Heart left ventricle (tissue), 16 donors: Measurements from ENCODE around the gene CLEC6A. TPM values are rescaled to one million over a fixed set of nuclear protein-coding genes. Genes with fewer than 3 reads are reported as not detected.

Experiments
- ATAC-seq, 4 donors: fragments of 200-7000 bp; cut with Tn5 transposase; one replicate each; pipeline ENCODE4 v1.9.1; 2020 to 2022; ENCODE audit warnings: moderate library complexity in 4 of 4, mild to moderate bottlenecking in 3 of 4, moderate number of reproducible peaks in 1 of 4
- DNase-seq, 5 donors: peaks; one replicate each; pipeline ENCODE4 v3.0.0-alpha.2; 2020
- H3K27ac ChIP-seq, 12 donors: fragments of 200-600 bp; sonication (generic) in 4 of 12; one replicate each; pipeline versions ENCODE4 v1.5.0 to v1.8.0; 2016 to 2022; ENCODE audit warnings: mild to moderate bottlenecking in 2 of 12
- H3K27me3 ChIP-seq, 9 donors: fragments of 200-600 bp; sonication (generic) in 2 of 9; one replicate each; pipeline versions ENCODE4 v1.5.1 to v1.8.0; 2016 to 2022; ENCODE audit warnings: mild to moderate bottlenecking in 3 of 9
- H3K36me3 ChIP-seq, 9 donors: fragments of 200-600 bp; sonication (generic) in 2 of 9; one replicate each; pipeline versions ENCODE4 v1.5.0 to v1.8.0; 2018 to 2022; ENCODE audit warnings: mild to moderate bottlenecking in 2 of 9
- H3K4me1 ChIP-seq, 12 donors: fragments of 200-600 bp; sonication (generic) in 4 of 12; one replicate each; pipeline versions ENCODE4 v1.5.0 to v1.8.0; 2016 to 2022; ENCODE audit warnings: mild to moderate bottlenecking in 3 of 12
- H3K4me3 ChIP-seq, 12 donors: fragments of 200-600 bp; sonication (generic) in 4 of 12; one replicate each; pipeline versions ENCODE4 v1.5.0 to v1.8.0; 2017 to 2022; ENCODE audit warnings: mild to moderate bottlenecking in 9 of 12, moderate library complexity in 4 of 12
- H3K9me3 ChIP-seq, 12 donors: fragments of 200-600 bp; sonication (generic) in 4 of 12; one replicate each; pipeline versions ENCODE4 v1.5.0 to v1.8.0; 2016 to 2022; ENCODE audit warnings: mild to moderate bottlenecking in 1 of 12
- POLR2A ChIP-seq, 2 donors: fragments of 450-650 bp; IDR thresholded peaks; one replicate each; pipeline ENCODE4 v1.6.1; 2017; ENCODE audit warnings: antibody characterized with exemption in 2 of 2, mild to moderate bottlenecking in 2 of 2, moderate library complexity in 2 of 2
- WGBS, 4 donors: extraction: QIAGEN DNeasy Blood & Tissue Kit in 2 of 4; methylation state at CpG; one replicate each; pipeline versions ENCODE4 v1.1.5 to v1.1.7; 2013 to 2018; 5-methylcytosine and 5-hydroxymethylcytosine counted together
- intact Hi-C, 10 donors: fragments of 100-400 bp; cut with DNase I; formaldehyde crosslinking; loops; one replicate each; pipeline versions ENCODE4 v1.11.1 to v1.14.2; 2022
- polyA plus RNA-seq, 2 donors: library from polyadenylated mRNA; stranded (reverse); fragments of 200-250 nt; gene quantifications; one replicate each; pipeline ENCODE4 v1.2.3, GENCODE V29; 2013
- total RNA-seq, 9 donors: library from RNA; depleted of rRNA in 2 of 9; stranded (reverse); fragments of >200 nt in 2 of 9; fragmentation: NEBNext Ultra II Directional in 3 of 9; extraction: Animal tissue kit (Norgen Biotek cat#: 25700) in 3 of 9; gene quantifications; one replicate each; pipeline versions ENCODE4 v1.1.0 to v1.2.4, GENCODE V29; 2016 to 2023
- TF ChIP-seq, protein P1 (sequence below), 12 donors: fragments of 200-600 bp; sonication (generic) in 4 of 12; IDR thresholded peaks; one replicate each; pipeline versions ENCODE4 v1.5.0 to v1.8.0; 2018 to 2022; ENCODE audit warnings: antibody characterized with exemption in 12 of 12, mild to moderate bottlenecking in 5 of 12
- donor health status: ischemic (EF 13 %, LVEDD 7.1; RV severe dilation, severe dysfunction).
- donor health status: healthy with polysubstance abuse.
- donor health status: DM: no; HTN: yes; CAD: no.
- donor health status: DM: no; HTN: no; CAD: no.
- donor health status: ischemic (EF 25% LVEDD 6.9; RV normal size, moderate dysfunction).
- donor health status: ischemic (EF 25% LVEDD 5.7; RV mildly dilated, moderate dysfunction).
- donor health status: healthy.
- donor health status: DM: yes; HTN: yes; CAD: no.
- donor health status: ischemic (EF 35%, LVEDD 5.7; RV mildly dilated, moderate dysfunction).
- donor health status: nonischemic (EF 11% LVEDD 7.7; RV severe dilation, severe dysfunction).
- donor health status: DM: yes; HTN: yes; CAD: no.
- donor health status: PGD.
- donor health status: ischemic (EF 29% LVEDD 5.4; RV normal size, mild dysfunction).
- donor health status: nonischemic (EF 23%, LVEDD 6.1; RV moderate dilation, normal function).

The CLEC6A gene
- total and polyA plus RNA-seq, 11 donors: not detected

GRCh38 chr12:8508223-8508622 lies 52.5 kb downstream of the CLEC6A start:
- no peaks in the 10 kb centered on the region for H3K36me3 ChIP-seq
- H3K27ac ChIP-seq: no peak overlapping the region
- no peaks in the 10 kb centered on the region for H3K9me3 ChIP-seq
- H3K4me1 ChIP-seq: no peaks in the 10 kb centered on the region
- peaks cover 0 to 12% (median 0%) of the 10 kb centered on the region in 9 donors for H3K27me3 ChIP-seq
- TF ChIP-seq, protein P1, sequence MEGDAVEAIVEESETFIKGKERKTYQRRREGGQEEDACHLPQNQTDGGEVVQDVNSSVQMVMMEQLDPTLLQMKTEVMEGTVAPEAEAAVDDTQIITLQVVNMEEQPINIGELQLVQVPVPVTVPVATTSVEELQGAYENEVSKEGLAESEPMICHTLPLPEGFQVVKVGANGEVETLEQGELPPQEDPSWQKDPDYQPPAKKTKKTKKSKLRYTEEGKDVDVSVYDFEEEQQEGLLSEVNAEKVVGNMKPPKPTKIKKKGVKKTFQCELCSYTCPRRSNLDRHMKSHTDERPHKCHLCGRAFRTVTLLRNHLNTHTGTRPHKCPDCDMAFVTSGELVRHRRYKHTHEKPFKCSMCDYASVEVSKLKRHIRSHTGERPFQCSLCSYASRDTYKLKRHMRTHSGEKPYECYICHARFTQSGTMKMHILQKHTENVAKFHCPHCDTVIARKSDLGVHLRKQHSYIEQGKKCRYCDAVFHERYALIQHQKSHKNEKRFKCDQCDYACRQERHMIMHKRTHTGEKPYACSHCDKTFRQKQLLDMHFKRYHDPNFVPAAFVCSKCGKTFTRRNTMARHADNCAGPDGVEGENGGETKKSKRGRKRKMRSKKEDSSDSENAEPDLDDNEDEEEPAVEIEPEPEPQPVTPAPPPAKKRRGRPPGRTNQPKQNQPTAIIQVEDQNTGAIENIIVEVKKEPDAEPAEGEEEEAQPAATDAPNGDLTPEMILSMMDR (IDR thresholded peaks at IDR 0.05): no peak
- no peak for TF ChIP-seq POLR2A (IDR thresholded peaks at IDR 0.05)
- DNase-seq: no peak
- no peak overlapping the region for H3K4me3 ChIP-seq
- WGBS, 4 donors: 38 to 73% (median 70%) methylated on average over 1 to 3 of the region's 3 CpGs
- intact Hi-C loops: no loop called here
- ATAC-seq: no peak

GRCh38 chr12:8508910-8509841 lies 53.4 kb downstream of the CLEC6A start:
- H3K36me3 ChIP-seq: no peaks in the 10 kb centered on the region
- ATAC-seq: no peak
- intact Hi-C loops: no loop called here
- no peak for TF ChIP-seq POLR2A (IDR thresholded peaks at IDR 0.05)
- TF ChIP-seq, protein P1 (IDR thresholded peaks at IDR 0.05): no peak
- DNase-seq: no peak
- H3K27me3 ChIP-seq: peaks cover 0 to 19% (median 0%) of the 10 kb centered on the region in 9 donors
- no peak overlapping the region for H3K27ac ChIP-seq
- H3K9me3 ChIP-seq: no peaks in the 10 kb centered on the region
- WGBS, 4 donors: 52 to 56% (median 54%) methylated on average over 9 to 12 of the region's 12 CpGs
- H3K4me3 ChIP-seq: no peak overlapping the region
- H3K4me1 ChIP-seq: no peaks in the 10 kb centered on the region

DNA sequence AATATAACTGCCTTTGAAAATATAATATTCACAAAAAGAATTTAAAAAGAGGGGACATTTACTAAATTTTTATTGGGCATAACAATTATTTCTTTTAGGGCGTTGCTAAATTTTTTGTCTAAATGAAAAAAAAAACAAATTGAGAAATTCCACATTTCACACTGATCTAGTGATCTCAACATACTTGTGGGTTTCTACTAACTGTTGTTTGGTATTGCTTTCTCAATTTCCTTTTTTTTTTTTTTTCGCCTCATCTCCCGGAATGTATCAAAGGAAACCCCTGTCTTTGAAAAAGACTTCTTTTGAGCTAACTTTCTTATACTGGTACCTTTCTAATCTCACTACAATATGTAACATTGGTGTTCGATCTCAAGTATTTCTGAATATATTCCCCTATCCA lies 57.5 kb downstream of the CLEC6A start, which contains the start of gene CLEC4D:
TSS of gene CLEC4D (plus strand) at position 248 of the 400 bp plus-strand sequence. CDS start 230 bp downstream, outside the sequence.
- Histone ChIP-seq H3K27me3 (peaks cover 0 to 29% (median 0%) of the 10 kb centered on the region in 9 donors), H3K4me3 (peak within 1 kb of the TSS in 2 of 12 donors; percentile 1 to 29), H3K27ac (peak within 1 kb of the TSS in 1 of 12 donors; percentile 76), H3K4me1 (peaks cover 0 to 3% (median 0%) of the 10 kb centered on the region in 12 donors), H3K9me3 (no peaks in the 10 kb centered on the region), H3K36me3 (no peaks in the 10 kb centered on the region)
- no peak for ATAC-seq
- intact Hi-C loops: no loop called here
- WGBS, 4 donors: 78 to 89% (median 87%) methylated on average over 4 of the region's 4 CpGs
- DNase-seq: no peak
- TF ChIP-seq POLR2A (IDR thresholded peaks at IDR 0.05): no peak
- TF ChIP-seq, protein P1 (IDR thresholded peaks at IDR 0.05): no peak

- peaks cover 0 to 6% (median 1%) of the 10 kb centered on the region in 12 donors for H3K9me3 ChIP-seq
- H3K27ac ChIP-seq: no peak overlapping the region
- intact Hi-C loops: no loop called here
- TF ChIP-seq, protein P1 (IDR thresholded peaks at IDR 0.05): no peak
- no peak for TF ChIP-seq POLR2A (IDR thresholded peaks at IDR 0.05)
- H3K36me3 ChIP-seq: no peaks in the 10 kb centered on the region
- H3K4me1 ChIP-seq: peaks cover 0 to 20% (median 0%) of the 10 kb centered on the region in 12 donors
- H3K27me3 ChIP-seq: peaks cover 0 to 18% (median 0%) of the 10 kb centered on the region in 9 donors
- no peak overlapping the region for H3K4me3 ChIP-seq
- ATAC-seq: no peak
- 68 to 73% (median 69%) methylated on average over 2 of the region's 2 CpGs for WGBS, 4 donors
- no peak for DNase-seq
Measured at GRCh38 chr12:8517971-8518370, 62.2 kb downstream of the CLEC6A start.
